Mammary epithelial cell (primary cell): ENCODE results near the gene LIN9.

ENCODE experiments used
- EZH2 ChIP-seq: IDR thresholded peaks from 2 replicates; pipeline ENCODE4 v1.6.1; 2012; ENCODE audit warnings: low read length, inconsistent platforms, borderline replicate concordance
- TF ChIP-seq, protein P1 (sequence below), 2 donors: IDR thresholded peaks in 1 of 2; conservative IDR thresholded peaks in 1 of 2; 2 replicates each; pipeline ENCODE4 v1.5.1; 2011 to 2012; ENCODE audit warnings: inconsistent platforms in 2 of 2, low read length in 2 of 2, mild to moderate bottlenecking in 2 of 2, control low read depth in 1 of 2, low read depth in 1 of 2; ENCODE audit not compliant: insufficient read depth in 1 of 2; ENCODE audit errors: extremely low read depth in 1 of 2

DNA sequence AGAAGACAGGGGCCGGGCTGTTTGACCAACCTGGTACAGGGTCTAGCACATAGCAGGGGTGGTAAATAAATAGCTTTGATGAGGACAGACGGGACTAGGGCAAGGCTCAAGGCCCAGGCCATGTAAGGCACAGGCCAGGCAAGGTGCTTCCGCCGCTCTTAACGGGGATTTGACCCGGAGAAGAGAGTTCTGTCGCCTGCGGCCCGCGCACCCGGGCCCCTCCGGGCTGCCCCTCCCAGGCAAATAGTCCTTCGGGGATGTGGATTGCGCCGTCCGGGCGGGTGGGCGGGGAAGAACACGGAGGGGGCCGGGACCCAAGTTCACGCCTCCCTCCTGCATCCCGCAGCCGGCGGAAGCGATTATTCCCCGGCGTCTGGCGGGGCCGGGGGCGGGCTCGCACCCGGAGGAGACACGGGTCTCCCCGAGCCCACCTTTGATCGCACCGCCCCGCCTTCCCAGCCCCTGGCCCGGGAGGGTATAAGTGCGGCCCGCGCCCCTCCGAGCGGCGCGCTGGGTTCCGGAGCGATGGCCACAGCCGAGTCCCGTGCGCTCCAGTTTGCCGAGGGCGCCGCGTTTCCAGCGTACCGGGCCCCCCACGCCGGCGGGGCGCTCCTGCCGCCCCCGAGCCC, 85.7 kb downstream of the LIN9 start, which contains the start of gene MIXL1:
- TF ChIP-seq, protein P1, sequence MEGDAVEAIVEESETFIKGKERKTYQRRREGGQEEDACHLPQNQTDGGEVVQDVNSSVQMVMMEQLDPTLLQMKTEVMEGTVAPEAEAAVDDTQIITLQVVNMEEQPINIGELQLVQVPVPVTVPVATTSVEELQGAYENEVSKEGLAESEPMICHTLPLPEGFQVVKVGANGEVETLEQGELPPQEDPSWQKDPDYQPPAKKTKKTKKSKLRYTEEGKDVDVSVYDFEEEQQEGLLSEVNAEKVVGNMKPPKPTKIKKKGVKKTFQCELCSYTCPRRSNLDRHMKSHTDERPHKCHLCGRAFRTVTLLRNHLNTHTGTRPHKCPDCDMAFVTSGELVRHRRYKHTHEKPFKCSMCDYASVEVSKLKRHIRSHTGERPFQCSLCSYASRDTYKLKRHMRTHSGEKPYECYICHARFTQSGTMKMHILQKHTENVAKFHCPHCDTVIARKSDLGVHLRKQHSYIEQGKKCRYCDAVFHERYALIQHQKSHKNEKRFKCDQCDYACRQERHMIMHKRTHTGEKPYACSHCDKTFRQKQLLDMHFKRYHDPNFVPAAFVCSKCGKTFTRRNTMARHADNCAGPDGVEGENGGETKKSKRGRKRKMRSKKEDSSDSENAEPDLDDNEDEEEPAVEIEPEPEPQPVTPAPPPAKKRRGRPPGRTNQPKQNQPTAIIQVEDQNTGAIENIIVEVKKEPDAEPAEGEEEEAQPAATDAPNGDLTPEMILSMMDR (conservative IDR thresholded peaks at IDR 0.05 in 1 of 2, IDR thresholded peaks at IDR 0.05 in 1 of 2; ENCODE audit: extremely low read depth in 1 of 2, insufficient read depth in 1 of 2, low read depth in 1 of 2, low read length in 2 of 2), result no peak
- no peak for TF ChIP-seq EZH2
